Erythroblast (primary cell): Measurements from ENCODE around the gene PRRG1.
"Not testable (repeated sequence)": the region's sequence is repeated elsewhere in the genome, so short reads cannot be mapped to it uniquely, and the experiment has no call there.

Experiments used
- DNase-seq, 2 experiments: peaks; one replicate each; lab custom pipeline; 2025; lab: John Stamatoyannopoulos, UW
- GATA1 ChIP-seq: IDR thresholded peaks from 2 replicates; pipeline ENCODE4 v1.6.1; 2011; ENCODE audit warnings: low read depth, mild to moderate bottlenecking, control low read depth, low read length, moderate library complexity
- POLR2A ChIP-seq: IDR thresholded peaks from 2 replicates; pipeline ENCODE4 v1.6.1; 2011; ENCODE audit warnings: mild to moderate bottlenecking, low read length

The PRRG1 gene

DNA sequence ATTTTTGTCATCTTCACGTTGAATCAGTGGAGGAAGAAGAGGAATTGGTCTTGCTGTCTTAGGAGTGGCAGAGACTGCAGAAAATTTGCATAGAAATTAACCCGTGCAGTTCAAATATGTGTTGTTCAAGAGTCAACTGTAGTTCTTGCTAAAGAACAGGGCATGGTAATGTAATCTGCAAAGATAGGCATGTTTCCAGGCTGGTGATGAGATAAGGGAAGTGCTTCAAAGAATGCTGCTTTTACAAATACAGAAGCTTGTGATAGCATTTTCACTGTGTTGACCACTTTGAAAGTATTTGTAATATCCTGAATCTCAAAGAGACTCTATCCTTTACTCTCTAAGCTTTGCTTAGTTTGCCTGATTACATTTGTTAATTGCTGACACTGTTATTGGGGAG is 60.1 kb downstream of the PRRG1 start:
- peak; percentile 19 to 71 for DNase-seq

DNA sequence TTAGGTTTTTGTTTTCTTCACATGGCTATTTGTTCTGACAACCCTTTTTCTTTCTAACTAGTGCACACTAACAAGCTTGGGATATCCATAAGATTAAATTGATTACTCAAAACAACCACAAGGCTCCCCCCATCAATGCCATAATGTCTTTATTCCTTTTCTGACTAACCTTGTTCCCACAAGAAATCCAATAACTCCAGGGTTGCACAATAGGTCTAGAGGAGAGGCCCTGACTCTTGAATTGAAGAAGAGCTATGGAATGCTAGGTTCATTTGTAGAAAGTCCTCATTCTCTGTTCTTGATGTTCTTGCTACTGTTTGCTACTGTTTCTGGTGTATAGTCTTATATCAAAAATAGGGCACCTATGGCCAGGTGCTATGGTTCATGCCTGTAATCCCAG is 71.0 kb downstream of the PRRG1 start:
- TF ChIP-seq POLR2A (no peak), GATA1 (no peak)
- no peak for DNase-seq

More for the DNA sequence above, 60.1 kb downstream of the PRRG1 start:
- TF ChIP-seq GATA1 (no peak), POLR2A (no peak)

DNA sequence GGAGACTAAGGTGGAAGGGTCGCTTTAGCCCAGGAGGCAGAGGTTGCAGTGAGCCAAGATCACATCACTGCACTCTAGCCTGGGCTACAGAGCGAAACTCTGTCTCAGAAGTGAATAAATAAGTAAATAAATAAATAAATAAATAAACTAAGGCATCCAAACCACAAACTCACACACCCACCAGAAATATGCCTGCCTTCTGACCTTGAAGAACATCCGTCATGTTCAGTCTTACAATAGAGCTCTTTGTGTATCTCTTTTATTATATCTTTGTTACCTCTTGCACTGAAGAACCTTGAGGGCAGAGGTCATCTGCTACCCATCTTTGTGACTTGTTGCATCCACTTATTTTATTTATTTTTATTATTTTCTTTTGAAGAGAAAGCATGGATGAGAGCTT is 71.6 kb downstream of the PRRG1 start:
- TF ChIP-seq GATA1 (no peak), POLR2A (no peak)

DNA sequence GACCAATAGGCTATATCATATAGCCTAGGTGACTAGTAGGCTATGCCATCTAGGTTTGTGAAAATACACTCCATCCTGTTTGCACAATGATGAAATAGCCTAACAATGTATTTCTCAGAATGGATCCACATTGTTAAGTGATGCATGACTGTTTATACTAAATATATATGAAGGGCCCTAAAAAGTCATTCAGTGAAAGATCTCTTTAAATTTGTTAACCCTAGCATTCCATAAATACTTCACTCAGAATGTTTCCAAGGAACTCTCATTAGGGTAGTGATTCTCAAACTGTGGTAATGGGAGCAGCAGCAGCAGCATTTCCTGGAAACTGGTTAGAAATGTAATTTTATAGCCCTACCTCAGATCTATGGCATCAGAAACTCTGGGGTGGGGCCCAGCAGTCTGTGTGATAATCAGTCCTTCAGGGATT is 74.9 kb downstream of the PRRG1 start:
- TF ChIP-seq POLR2A (no peak), GATA1 (no peak)
- DNase-seq = no peak

More for the DNA sequence above, 71.6 kb downstream of the PRRG1 start:
- DNase-seq = no peak

DNA sequence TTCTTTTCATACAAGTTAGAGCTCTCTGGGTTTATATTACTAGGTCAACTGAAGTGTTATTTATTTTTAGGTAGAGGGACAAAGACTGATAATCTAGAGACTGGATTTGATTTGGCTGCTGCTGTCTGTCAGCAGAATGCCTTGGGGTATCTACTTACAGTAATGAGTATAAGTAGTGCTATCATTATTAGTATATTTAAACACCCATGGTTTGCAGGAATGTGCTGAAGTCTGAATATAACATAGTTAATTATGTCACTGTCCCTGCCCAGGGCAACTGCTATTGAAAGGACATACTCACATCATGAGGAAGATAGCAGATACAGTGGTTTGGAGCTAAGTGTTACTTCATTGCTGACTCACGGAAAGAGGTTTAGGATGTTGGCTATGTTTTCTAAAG is 76.2 kb downstream of the PRRG1 start:
- TF ChIP-seq POLR2A = no peak
- no peak for TF ChIP-seq GATA1
- DNase-seq = no peak

DNA sequence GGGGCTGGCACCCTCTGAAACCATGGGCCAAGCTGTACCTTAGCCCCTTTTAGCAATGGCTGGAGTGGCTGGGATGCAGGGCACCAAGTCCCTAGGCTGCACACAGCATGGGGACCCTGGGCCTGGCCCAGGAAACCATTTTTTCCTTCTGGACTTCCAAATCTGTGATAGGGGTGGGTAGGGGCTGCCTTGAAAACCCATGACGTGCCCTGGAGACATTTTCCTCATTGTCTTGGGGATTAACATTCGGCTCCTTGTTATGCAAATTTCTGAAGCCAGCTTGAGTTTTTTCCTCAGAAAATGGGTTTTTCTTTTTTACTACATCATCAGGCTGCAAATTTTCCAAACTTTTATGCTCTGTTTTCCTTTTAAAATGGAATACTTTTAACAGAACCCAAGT is 79.8 kb downstream of the PRRG1 start:
- not testable (repeated sequence) for DNase-seq

DNA sequence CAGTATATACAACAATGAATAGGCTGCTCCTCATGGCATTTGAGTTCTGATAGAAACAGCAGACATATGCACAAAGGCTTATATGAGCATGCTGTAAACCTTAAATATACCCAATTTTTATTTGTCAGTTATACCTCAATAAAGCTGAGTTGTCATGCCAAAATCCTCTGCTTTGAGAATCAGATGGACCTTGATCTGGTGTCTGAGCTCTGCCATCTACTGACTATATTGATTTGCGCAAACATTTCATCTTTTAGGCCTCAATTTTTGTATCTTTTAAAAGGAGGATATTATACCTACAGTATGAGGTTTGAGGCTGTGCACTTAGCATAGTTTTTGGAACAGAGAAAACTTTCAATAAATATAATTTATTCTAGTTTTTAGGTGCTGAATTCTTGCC is 85.2 kb downstream of the PRRG1 start:
- no peak for DNase-seq
- TF ChIP-seq GATA1 (no peak), POLR2A (no peak)

DNA sequence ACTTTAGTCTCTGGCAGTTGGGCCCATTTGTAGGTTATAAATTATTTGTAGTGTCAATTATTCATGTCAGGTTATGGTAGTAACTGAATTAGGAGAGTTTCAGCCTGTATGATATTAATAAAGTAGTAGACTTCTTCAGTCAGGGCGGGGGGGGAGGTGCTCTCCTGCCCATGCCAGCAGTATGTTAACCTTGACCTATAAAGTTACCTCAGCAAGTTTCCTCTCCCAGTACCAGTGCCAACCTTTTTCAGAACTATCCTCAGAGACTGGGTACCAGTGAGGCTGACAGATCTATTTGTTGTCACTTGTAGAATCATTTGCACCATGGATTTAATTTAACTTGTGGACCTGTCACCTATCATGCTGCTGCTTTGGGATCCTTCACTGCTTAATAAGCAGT is 88.0 kb downstream of the PRRG1 start:
- no peak for DNase-seq
- TF ChIP-seq POLR2A (no peak), GATA1 (no peak)

DNA sequence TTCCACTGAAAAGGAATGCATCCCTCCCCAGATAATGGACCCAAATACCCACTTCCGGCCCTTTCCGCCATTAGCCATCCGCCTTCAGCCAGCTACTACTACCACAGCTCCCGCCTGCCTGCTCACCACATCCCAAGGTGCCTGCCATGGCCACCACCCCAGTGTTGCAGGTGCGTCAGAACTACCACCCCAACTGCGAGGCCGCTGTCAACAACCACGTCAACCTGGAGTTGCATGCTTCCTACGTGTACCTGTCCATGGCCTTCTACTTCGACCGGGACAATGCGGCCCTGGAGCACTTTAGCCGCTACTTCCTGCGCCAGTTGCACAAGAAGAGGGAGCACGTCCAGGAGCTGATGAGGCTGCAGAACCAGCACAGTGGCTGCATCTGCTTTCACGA is 92.2 kb downstream of the PRRG1 start:
- no peak for TF ChIP-seq POLR2A
- TF ChIP-seq GATA1 = no peak
- no peak for DNase-seq

DNA sequence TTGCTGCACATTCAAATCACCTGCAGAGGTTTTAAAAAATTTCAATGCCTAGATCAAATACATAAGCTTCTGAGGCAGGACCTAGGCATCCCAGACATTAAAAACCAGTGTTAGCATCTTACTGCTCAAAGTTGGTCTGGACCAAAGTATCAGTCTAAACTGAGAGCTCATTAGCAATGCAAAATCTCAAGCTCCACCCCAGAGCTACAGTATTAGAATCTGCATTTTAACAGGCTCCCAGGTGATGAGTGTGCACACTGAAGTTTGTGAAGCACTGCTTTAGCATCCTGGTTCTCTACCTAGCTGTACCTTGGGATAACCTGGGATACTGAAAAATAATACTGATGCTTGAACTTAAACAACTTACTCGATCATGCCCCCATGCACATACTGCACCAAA is 96.0 kb downstream of the PRRG1 start:
- TF ChIP-seq POLR2A (no peak), GATA1 (no peak)
- DNase-seq = no peak

DNA sequence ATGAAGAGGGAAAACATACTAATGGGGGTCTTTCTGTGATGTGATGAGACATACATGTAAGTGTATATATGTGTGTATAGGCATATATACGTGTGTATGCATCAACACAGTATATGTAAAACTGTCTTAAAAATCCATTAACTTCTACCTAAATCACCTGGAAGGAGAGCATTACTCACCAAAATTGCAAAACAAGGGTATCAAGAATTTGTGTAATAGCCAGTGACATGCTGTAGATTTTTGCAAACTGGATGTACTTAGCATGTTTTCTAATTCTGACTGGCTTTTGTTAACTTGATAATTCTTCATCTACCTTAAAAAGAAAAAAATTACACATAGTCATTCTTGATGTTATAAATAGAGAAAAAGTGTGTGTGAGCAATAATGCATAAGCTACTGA is 104.7 kb downstream of the PRRG1 start:
- DNase-seq = no peak
- TF ChIP-seq POLR2A (no peak), GATA1 (no peak)

DNA sequence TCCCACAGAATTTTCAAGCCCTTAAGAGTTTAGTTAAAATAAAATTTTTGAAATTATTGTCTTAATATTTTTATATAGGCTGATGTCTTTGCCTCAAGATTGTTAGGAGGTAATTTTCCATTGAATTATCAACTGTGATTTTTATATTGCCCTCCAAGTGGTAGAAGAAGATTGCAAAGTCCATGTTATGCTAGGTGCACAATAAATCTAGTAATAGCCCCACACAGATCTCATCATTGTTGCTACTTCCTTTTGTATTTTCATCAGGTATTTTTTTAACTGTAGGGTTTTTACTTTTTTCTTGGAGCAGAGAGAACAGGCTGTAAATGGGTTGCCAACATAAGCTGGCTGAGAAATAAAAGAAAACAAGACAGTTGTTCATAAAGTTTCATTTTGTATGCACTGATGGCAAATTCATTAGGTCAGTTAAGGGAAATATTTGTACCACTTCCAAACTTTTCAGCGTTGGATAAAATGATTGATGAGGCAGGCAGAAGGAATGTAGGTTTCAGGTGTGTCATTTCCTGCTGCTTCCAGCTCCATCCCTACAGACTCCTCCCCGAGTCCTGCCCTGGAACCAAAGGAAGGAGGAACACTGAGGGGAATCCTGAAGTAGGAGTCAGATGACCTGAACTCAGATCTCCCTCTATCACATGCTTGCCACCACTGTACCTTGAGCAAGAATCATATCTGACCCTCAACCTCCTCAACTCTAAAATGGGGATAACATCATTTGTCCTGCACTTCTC is 105.5 kb downstream of the PRRG1 start:
- TF ChIP-seq GATA1 (no peak), POLR2A (no peak)
- DNase-seq = no peak

DNA sequence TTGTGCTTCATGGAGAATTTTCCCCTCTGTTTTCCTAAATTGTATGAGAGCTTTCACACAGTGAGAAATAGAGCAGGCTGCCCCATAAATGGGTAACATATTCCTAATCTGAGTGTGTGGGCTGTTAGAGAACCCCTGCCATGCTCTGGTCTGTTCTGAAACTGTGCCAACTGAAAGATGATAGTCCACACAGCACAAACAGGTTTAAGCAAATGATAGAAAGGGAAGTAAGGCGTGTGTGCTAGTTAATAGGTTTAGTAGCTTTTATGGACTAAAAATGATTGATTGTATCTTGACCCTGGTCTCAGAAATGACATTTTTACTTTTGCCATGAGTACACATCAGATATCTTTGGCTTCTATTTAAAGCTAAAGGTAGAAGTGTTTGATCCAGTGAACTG is 106.2 kb downstream of the PRRG1 start:
- DNase-seq = peak in 1 of 2 experiments; percentile 1
- TF ChIP-seq GATA1 (no peak), POLR2A (no peak)

DNA sequence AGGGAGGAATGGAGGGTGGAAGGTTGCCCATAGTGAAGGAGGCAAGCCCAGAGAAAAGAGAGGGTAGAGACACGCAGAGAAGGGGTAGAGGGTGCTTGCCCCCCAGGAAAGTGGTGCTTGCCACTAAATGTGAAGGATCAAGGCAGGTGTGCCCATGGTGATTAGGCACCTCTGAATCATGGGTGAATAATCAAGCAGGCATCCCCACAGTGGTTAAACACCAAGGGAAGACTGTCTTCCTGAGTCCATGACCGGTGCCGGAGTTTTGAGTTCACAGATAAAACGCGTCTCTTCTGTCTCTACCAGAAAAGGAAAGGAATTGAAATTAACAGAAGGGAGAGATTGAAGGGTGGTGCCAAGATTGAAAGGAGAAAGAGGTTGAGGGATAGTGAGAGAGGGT is 111.1 kb downstream of the PRRG1 start:
- not testable (repeated sequence) for DNase-seq

DNA sequence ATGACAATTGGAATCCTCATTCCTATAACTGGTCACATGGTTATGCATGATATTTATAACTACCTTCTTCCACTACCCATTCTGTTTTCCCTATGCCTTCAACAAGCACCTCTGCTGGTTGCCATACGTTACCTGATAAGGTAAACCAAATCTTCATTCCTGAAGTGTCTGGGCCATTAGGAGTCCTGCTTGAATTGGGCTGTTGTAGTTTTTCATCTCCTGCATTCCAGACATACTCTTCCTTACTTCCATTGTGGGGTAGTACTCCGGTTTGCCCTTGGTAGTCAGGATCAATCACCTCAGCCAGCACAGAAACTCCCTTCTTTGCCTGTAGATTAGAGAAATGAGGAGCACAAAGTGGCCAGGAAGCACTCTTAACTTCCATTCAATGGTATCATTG is 113.2 kb downstream of the PRRG1 start:
- no peak for DNase-seq
- TF ChIP-seq GATA1 = no peak
- no peak for TF ChIP-seq POLR2A

DNA sequence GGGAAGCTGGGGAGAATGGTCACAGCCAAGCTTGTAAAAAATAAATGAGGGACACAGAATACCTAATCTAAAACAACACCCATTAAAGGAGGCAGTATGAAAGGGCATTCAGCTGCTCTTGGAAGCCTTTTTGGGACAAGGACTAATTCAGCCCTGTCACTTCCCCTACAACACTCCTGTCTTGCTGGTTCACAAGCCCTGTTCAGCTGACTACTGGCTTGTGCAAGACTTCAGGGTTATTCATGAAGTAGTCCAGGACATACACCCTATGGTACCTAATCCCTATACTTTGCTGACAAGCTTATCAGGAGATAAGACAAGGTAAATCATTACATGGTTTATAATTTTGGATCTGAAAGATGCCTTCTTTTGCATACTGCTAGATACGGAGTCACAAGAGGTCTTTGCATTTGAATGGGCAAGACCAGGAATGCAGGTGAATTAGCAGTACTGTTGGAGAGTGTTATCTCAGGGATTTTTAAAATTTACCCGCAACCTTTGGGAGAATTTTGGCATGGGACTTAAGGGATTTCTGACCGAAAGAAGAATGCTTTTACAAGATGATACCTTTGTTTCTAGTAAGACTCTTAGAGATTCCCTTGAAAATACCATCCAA is 119.1 kb downstream of the PRRG1 start:
- DNase-seq = no peak
- TF ChIP-seq GATA1 (no peak), POLR2A (no peak)
